GM21737 (cell line): ENCODE measurements around the gene RELL2.

Experiments used
- ATAC-seq: cut with Tn5 transposase; IDR thresholded peaks from one replicate; pipeline ENCODE4 v1.9.1; 2021; ENCODE audit warnings: mild to moderate bottlenecking, moderate library complexity; ENCODE audit not compliant: unreplicated experiment

The RELL2 gene

DNA sequence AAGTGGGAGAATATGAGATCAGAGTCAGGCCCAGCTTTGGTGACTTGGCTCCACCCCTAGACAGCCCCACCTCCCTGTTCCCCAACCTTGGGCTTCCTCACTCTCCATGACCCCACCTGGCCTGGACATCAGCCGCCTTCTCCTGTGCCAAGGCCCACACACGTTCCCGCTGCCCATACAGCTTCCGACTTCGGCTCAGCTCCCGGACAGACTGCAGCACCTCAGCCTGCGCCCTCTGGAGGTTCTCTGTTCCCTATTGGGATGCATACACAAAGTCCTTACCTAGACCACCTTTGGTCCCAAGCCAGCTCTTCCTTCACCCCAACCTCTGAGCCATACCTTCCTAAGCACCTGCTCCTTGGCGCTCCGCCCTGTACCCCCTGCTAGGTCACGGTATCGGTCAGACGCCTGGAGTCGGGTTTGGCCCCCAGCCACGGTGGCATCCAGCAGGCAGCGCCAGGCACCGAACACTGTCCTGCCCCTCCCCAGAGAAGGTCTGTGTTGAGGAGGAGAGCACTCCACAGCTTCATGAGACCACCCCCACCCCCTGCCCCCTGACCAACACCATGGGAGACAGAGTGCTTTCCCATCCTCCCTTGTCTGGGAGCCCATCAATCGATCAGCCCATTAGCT lies 12.4 kb downstream of the RELL2 start:
- no peak for ATAC-seq

DNA sequence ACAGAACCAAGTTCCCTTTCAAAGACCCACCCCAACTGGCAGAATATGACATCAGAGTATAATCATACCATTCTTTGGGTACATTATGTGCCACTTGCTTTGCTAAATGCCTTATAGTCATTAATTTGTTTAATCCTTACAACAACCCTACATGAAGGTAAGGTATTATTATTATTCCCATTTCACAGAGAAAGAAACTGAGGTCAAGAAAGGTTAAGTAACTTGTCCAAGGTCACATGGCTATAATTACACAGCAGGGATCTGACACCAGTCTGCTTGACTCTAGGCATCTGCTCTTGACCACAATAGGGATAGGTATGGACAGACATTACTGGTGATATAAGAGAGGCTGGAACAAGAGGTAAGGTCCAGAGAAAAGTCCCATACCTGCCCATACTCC lies 13.2 kb downstream of the RELL2 start:
- no peak for ATAC-seq

DNA sequence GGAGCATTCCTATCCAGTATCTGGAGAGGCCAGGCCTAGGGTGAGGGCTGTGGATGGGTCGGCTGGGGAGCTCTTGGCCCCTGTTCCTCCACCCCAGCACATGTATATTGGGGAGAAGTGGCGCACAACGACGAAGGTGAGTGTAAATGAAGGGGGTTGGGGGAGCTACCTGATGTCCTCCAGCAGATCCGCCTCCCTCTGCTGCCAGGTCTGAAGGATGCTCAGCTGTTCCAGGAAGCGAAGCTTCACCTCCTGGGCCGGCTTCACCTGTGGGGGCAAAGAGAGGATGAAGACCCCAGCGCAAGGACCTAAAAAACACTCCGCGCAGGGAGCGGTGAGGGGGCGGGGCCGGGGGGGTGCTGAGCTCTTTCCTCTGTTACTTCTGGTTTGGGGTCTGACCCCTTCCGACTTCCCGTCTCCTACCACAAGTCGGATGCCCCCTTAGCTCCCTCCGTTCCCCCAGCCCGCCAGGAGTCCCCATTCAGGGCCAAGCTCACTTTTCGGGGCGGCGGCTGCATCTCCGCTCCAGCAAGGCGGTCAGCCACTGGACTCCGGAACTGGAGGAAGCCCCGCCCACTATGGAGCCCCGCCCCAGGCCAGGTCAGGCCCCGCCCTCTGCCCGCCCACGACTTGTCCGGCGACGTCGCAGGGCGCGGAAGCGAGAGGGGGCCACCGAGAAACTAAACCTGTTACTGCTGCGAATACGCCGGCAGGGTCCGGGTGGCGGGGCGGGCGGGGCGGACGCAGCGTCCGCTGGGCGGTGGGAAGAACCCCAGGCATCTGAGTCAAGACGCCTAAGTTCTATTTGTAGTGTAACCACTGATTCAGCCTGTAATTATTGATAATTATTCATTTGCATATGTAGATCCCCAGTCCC lies 14.3 kb downstream of the RELL2 start, which contains the start of gene FCHSD1:
TSS of gene FCHSD1 (minus strand) at position 568 of the 877 bp plus-strand sequence. CDS start at position 518, 50 bp downstream.
- peak; percentile 94 for ATAC-seq

GRCh38 chr5:141651728-141652105 lies 14.9 kb downstream of the RELL2 start:
- ATAC-seq = no peak

DNA sequence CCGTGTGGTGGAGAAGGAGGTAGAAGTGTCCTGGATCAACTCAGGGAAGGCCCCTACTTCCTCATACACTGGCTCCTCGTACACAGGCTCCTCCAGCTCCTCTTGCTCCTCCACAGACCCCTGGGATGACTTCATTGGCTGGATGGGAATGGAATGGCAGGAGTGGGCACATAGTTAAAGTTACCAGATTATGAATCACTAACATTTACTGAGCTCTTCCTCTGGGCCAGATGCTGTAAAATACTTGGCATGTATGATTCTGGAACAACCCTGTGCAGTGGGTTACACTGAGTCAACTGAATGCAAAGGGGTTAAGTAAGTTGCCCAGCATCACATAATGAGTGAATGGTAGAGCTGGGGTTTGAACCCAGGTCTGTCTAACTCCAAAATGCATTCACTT lies 17.5 kb downstream of the RELL2 start:
- no peak for ATAC-seq

- no peak for ATAC-seq
Observed at GRCh38 chr5:141655020-141655419, 18.2 kb downstream of the RELL2 start.

- no peak for ATAC-seq
Observed at GRCh38 chr5:141656396-141656795, 19.6 kb downstream of the RELL2 start.

DNA sequence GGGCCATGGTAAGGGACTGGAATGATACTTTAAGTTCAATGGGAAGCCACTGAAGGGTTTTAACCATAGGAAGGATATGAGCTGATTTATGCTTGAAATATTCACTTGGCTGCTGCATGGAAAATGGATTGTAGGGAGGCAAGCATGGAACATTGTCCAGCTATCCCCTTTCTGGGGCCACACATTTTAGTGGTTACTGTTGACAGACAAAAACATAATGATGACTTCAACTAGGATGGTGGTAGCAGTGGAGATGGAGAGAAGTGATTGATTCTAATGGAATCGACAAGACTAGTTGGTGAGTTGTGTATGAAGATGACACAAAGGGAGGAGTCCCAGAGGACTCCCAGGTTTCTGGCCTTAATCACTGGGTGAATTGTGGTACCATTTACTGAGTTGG lies 20.6 kb downstream of the RELL2 start:
- ATAC-seq = no peak

GRCh38 chr5:141657937-141658545 lies 21.2 kb downstream of the RELL2 start:
- no peak for ATAC-seq

- ATAC-seq = no peak
Observed at GRCh38 chr5:141662028-141662427, 25.2 kb downstream of the RELL2 start.

DNA sequence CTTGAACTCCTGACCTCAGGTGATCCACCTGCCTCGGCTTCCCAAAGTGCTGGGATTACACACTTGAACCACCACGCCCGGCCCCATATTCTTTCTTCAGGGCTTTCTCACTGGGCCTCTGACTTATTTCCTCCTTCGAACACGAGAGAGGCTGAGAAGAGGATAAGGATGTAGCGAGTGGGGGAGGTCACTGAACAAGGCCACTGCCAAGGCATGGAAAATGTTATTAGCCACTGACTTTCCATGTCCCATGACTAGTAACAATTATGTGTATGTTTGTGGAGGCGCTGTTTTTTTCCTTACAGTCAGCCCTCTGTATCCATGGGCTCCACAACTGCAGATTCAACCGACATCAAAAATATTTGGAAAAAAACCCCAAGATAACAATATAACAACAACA lies 26.7 kb downstream of the RELL2 start:
- no peak for ATAC-seq

- ATAC-seq = peak; percentile 91
Observed at GRCh38 chr5:141664733-141665461, 28.1 kb downstream of the RELL2 start.

DNA sequence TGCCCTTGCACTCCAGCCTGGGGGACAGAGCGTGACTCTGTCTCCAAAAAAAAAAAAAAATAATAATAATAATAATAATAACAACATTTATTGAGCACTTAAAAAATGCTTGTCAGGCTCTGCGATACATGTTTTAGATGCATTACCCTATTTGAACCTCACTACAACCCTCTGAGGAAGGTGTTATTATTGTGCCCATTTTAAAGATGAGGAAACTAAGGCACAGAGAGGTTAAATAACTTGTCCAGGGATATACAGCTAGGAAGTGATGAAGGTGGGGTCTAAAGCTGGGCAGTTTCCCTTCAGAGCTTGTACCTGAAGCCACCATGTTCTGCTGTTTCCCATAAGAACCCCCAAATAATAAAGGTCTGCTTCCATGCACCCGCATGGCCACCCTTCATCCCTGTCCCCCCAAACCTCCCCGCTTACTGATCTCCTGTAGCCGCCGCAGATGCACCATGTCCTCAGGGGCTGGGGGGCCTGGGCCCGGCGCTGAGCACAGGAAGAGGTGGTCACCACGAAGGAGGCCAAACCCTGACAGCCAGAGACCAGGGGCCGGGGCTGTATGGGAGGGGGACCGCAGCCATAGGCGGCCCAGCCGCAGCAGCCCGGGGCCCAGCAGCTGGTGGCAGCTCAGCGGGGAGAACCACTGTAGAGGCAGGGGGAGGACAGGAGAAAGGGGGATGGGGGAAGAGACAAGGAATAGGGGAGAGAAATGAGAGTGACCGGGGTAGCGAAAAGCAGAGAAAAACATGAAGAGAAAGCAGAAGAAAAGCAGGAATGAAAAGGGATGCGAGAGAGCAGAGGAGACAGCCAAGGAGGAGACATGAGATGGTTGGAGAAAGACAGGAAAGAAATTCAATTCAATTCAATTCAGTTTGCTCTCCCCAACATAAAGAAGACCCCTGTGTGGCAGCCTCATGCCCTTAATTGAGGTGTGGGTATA lies 29.5 kb downstream of the RELL2 start:
- no peak for ATAC-seq

- no peak for ATAC-seq
Observed at GRCh38 chr5:141668601-141669265, 31.9 kb downstream of the RELL2 start.

DNA sequence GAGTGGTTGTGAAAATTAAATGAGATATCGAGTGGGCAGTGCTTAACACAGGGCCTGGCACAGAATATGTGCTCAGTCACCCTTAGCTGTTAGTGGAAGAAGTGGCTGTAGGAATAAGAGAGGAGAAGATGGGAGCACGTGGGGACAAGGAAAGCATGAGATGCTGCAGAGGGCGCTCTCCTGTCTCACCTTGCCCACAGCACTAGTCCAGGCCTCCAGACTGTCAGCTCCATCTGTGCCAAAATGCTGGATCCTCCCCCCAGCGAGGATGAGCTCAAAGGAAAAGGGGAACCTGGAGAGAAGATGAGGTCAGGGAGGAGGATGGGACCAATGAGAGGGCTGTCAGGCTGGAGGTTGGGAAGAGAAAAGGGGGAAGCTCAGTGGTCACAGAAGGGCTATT lies 32.7 kb downstream of the RELL2 start:
- no peak for ATAC-seq

DNA sequence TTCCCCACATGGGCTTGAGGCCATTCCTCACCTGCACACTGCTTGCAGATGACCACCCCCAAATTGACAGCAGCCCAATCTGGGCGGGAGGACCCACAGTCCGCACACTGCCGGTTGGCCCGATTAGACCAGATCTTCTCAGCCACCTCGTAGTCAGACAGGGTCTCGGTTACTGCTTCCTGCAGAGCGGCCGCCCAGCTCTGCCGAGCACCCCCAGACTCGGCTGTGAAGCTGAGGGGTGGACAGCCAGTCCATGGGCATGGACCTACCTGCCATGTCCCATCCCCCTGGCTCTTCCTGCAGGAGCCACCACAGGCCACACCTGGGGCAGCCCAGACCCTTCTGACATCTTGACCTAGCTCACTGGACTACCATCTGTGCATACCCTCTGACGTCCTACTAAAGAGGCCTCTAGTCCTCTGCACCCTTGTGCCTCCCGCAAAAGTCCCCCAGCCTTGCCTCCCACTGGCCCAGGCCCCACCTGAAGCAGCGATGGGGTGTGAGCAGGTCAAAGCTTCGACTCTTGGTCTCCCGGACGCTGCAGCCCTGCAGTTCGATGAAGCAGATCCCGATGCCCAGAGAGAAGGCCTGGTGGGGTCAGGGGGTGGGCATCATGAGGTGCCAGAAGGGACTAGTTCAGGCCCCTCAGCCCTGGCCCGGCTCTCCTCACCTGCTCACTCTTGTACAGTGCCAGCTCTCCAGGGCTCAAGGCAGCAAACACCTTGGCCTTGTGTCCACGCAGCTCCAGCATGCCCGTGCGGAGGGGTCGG lies 35.5 kb downstream of the RELL2 start:
- no peak for ATAC-seq

GRCh38 chr5:141672841-141673813 lies 36.3 kb downstream of the RELL2 start:
- no peak for ATAC-seq

DNA sequence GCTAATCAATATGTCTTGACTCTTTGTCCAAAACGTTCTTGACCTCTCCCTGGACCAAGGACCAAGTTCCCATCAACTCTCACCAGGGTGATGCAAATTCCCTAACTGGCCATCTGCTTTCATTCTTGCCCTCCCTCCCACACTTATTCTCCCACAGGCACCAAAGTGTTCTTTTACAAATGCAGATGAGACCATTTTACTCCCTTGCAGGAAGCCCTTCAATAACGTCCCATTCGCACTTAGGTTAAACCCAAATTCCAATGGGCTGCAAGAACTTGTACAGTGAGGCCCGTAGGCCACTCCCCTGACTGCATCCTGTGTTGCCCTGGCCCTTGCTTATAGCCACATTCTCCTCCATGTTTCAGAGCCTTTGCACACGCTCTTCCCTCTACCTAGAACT lies 38.0 kb downstream of the RELL2 start:
- ATAC-seq = no peak
